DMS 273 treated with DMSO at 0.1 percent for 48 hours (cell line): ENCODE measurements around the gene CTNNA3.
"Not testable (repeated sequence)": the region's sequence is repeated elsewhere in the genome, so short reads cannot be mapped to it uniquely, and the experiment has no call there.

ENCODE experiments used
- DNase-seq: peaks from one replicate; lab custom pipeline; 2025; lab: John Stamatoyannopoulos, UW

CTNNA3 gene

GRCh38 chr10:67602268-67602950, 93.6 kb downstream of the CTNNA3 start:
- no peak for DNase-seq

- DNase-seq: no peak
Measured at GRCh38 chr10:67599597-67599996, 96.4 kb downstream of the CTNNA3 start.

GRCh38 chr10:67596641-67597040, 99.4 kb downstream of the CTNNA3 start:
- DNase-seq: no peak

GRCh38 chr10:67587771-67588170, 108.2 kb downstream of the CTNNA3 start:
- no peak for DNase-seq

GRCh38 chr10:67575532-67575931, 120.5 kb downstream of the CTNNA3 start:
- no peak for DNase-seq

- DNase-seq: no peak
Measured at GRCh38 chr10:67573484-67573883, 122.5 kb downstream of the CTNNA3 start.

- no peak for DNase-seq
Measured at GRCh38 chr10:67571503-67571902, 124.5 kb downstream of the CTNNA3 start.

GRCh38 chr10:67558311-67558710, 137.7 kb downstream of the CTNNA3 start:
- not testable (repeated sequence) for DNase-seq

- DNase-seq: no peak
Measured at GRCh38 chr10:67553254-67553653, 142.7 kb downstream of the CTNNA3 start.

GRCh38 chr10:67550838-67551402, 145.1 kb downstream of the CTNNA3 start:
- no peak for DNase-seq

- no peak for DNase-seq
Measured at GRCh38 chr10:67550046-67550445, 145.9 kb downstream of the CTNNA3 start.

- no peak for DNase-seq
Measured at GRCh38 chr10:67549390-67549789, 146.6 kb downstream of the CTNNA3 start.

- DNase-seq: no peak
Measured at GRCh38 chr10:67541411-67541810, 154.6 kb downstream of the CTNNA3 start.

GRCh38 chr10:67539312-67539711, 156.7 kb downstream of the CTNNA3 start:
- no peak for DNase-seq

GRCh38 chr10:67537906-67538305, 158.1 kb downstream of the CTNNA3 start:
- DNase-seq: no peak

- no peak for DNase-seq
Measured at GRCh38 chr10:67533376-67533775, 162.6 kb downstream of the CTNNA3 start.

- not testable (repeated sequence) for DNase-seq
Measured at GRCh38 chr10:67530990-67531389, 165.0 kb downstream of the CTNNA3 start.

GRCh38 chr10:67527351-67527750, 168.6 kb downstream of the CTNNA3 start:
- DNase-seq: no peak

GRCh38 chr10:67521546-67521945, 174.4 kb downstream of the CTNNA3 start:
- no peak for DNase-seq

- DNase-seq: peak; percentile 46
Measured at GRCh38 chr10:67520924-67521520, 175.0 kb downstream of the CTNNA3 start.

- DNase-seq: no peak
Measured at GRCh38 chr10:67519434-67519833, 176.6 kb downstream of the CTNNA3 start.

- DNase-seq: no peak
Measured at GRCh38 chr10:67518756-67519155, 177.2 kb downstream of the CTNNA3 start.

- no peak for DNase-seq
Measured at GRCh38 chr10:67518043-67518442, 178.0 kb downstream of the CTNNA3 start.

GRCh38 chr10:67506757-67507091, 189.3 kb downstream of the CTNNA3 start:
- no peak for DNase-seq
